Thyroid gland (tissue), 4 donors: ENCODE measurements around the gene KRTAP1-1. TPM values are rescaled to one million over a fixed set of nuclear protein-coding genes. Genes with fewer than 3 reads are reported as not detected.
"Not testable (repeated sequence)": the region's sequence is repeated elsewhere in the genome, so short reads cannot be mapped to it uniquely, and the experiment has no call there.

Experiments
- DNase-seq, 2 donors: peaks; one replicate each; pipeline ENCODE4 v3.0.0-alpha.2; 2019
- H3K27ac ChIP-seq, 3 donors: fragments of 200-600 bp; sonication (generic); 1 replicate in 2 of 3; 2 replicates in 1 of 3; pipeline ENCODE4 v1.5.1; 2016 to 2019; ENCODE audit warnings: mild to moderate bottlenecking in 1 of 3, moderate library complexity in 1 of 3
- H3K27me3 ChIP-seq: fragments of 200-600 bp; sonication (generic); one replicate; pipeline ENCODE4 v1.5.1; 2019
- H3K36me3 ChIP-seq, 2 donors: fragments of 200-600 bp; sonication (generic); one replicate each; pipeline ENCODE4 v1.5.1; 2016 to 2019
- H3K4me1 ChIP-seq, 2 donors: fragments of 200-600 bp; sonication (generic); one replicate each; pipeline ENCODE4 v1.5.1; 2017 to 2019
- H3K4me3 ChIP-seq, 3 donors: fragments of 200-600 bp; sonication (generic); replicated peaks in 1 of 3; 1 replicate in 2 of 3; 2 replicates in 1 of 3; pipeline ENCODE4 v1.5.1; 2016; ENCODE audit warnings: mild to moderate bottlenecking in 1 of 3
- H3K9me3 ChIP-seq: fragments of 200-600 bp; sonication (generic); one replicate; pipeline ENCODE4 v1.5.1; 2017
- POLR2A ChIP-seq, 2 donors: fragments of 450-650 bp; IDR thresholded peaks; one replicate each; pipeline ENCODE4 v1.6.1; 2017; ENCODE audit warnings: antibody characterized with exemption in 2 of 2, mild to moderate bottlenecking in 2 of 2, moderate library complexity in 1 of 2
- WGBS, 2 donors: methylation state at CpG; one replicate each; pipeline ENCODE4 v1.1.5; 2017; 5-methylcytosine and 5-hydroxymethylcytosine counted together
- intact Hi-C: fragments of 100-400 bp; cut with DNase I; formaldehyde crosslinking; loops from one replicate; pipeline ENCODE4 v1.15.1; 2023
- total RNA-seq, 4 donors: library from RNA; depleted of rRNA; stranded (reverse); fragments of >200 nt; gene quantifications; one replicate each; pipeline ENCODE4 v1.2.3, GENCODE V29; 2016
- TF ChIP-seq, protein P1 (sequence below), 6 experiments: fragments of 200-600 bp in 3 of 6; fragments of 450-650 bp in 3 of 6; sonication (generic) in 3 of 6; IDR thresholded peaks; one replicate each; pipeline ENCODE4 v1.5.1; 2016 to 2019; ENCODE audit warnings: antibody characterized with exemption in 6 of 6, mild to moderate bottlenecking in 2 of 6, inconsistent platforms in 1 of 6, moderate library complexity in 1 of 6

Gene KRTAP1-1
- total RNA-seq, 4 donors from 2014 or later, result not detected

DNA sequence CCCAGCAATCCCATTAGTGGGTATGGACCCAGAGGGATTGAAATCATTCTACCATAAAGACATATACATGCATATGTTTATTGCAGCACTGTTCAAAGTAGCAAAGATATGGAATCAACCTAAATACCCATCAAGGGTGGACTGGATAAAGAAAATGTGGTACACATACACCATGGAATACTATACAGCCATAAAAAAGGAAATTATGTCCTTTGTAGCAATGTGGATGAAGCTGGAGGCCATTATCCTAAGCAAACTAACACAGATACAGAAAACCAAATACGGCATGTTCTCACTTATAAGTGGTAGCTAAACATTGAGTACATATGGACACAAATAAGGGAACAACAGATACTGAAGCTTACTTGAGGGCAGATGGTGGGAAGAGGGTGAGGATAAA is 16.3 kb upstream of the KRTAP1-1 start:
- WGBS, 2 donors, result 90 to 92% methylated on average over 1 of the region's 1 CpG

DNA sequence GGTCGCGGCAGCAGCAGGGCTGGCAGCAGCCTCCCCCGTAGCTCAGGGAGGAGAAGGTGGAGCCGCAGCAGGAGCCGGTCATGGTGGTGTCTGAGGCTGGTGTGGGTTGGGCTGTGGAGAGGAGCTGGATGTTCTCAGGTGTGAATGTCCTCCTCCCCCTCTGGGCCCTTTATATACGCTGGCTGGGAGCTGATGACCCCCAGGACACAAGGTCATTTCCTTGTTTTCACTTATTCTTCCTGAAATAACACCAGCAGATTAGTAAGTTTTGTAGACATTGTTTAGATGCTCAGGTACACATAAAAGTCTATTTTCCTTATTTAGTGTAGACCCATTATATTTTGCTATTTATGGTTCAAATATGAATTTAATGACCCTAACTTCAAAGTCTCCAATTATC is 13.9 kb upstream of the KRTAP1-1 start, which contains the start of gene KRTAP2-2:
KRTAP2-2 (minus strand) TSS at position 101 of the 400 bp plus-strand sequence; CDS start at position 82, 19 bp downstream.
- H3K27ac ChIP-seq, intact Hi-C loops, H3K4me3 ChIP-seq, H3K9me3 ChIP-seq, DNase-seq, H3K27me3 ChIP-seq, H3K4me1 ChIP-seq, H3K36me3 ChIP-seq: not testable (repeated sequence)
- WGBS, 2 donors, result 39 to 50% methylated on average over 1 of the region's 6 CpGs

More for the DNA sequence above, 16.3 kb upstream of the KRTAP1-1 start:
- intact Hi-C loops, result no loop called here
- Histone ChIP-seq H3K27ac (no peak overlapping the region), H3K27me3 (no peaks in the 10 kb centered on the region), H3K4me1 (no peaks in the 10 kb centered on the region), H3K4me3 (no peak overlapping the region), H3K9me3 (no peaks in the 10 kb centered on the region), H3K36me3 (no peaks in the 10 kb centered on the region)
- TF ChIP-seq, protein P1, sequence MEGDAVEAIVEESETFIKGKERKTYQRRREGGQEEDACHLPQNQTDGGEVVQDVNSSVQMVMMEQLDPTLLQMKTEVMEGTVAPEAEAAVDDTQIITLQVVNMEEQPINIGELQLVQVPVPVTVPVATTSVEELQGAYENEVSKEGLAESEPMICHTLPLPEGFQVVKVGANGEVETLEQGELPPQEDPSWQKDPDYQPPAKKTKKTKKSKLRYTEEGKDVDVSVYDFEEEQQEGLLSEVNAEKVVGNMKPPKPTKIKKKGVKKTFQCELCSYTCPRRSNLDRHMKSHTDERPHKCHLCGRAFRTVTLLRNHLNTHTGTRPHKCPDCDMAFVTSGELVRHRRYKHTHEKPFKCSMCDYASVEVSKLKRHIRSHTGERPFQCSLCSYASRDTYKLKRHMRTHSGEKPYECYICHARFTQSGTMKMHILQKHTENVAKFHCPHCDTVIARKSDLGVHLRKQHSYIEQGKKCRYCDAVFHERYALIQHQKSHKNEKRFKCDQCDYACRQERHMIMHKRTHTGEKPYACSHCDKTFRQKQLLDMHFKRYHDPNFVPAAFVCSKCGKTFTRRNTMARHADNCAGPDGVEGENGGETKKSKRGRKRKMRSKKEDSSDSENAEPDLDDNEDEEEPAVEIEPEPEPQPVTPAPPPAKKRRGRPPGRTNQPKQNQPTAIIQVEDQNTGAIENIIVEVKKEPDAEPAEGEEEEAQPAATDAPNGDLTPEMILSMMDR (IDR thresholded peaks at IDR 0.05), result no peak
- TF ChIP-seq POLR2A (IDR thresholded peaks at IDR 0.05), result no peak
- DNase-seq, result no peak

DNA sequence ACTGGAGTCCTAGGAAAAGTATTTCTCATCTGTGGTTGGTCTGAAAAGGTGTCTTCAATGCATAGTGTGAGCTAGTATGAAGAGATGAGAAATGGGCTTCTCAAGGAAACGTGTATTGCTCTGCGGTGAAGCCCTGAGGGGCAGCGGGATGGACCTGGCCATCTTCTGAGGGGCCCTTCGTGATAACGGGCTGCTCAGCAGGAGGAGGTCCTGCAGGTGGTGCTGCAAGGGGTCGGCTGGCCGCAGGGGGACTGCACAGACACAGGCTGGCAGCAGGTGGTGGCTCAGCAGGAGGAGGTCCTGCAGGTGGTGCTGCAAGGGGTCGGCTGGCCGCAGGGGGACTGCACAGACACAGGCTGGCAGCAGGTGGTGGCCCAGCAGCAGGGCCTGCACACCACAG is 13.3 kb upstream of the KRTAP1-1 start:
- H3K4me3 ChIP-seq, H3K9me3 ChIP-seq, H3K27ac ChIP-seq, H3K36me3 ChIP-seq, H3K27me3 ChIP-seq, H3K4me1 ChIP-seq, DNase-seq, intact Hi-C loops: not testable (repeated sequence)
- 64 to 79% methylated on average over 5 to 6 of the region's 9 CpGs for WGBS, 2 donors

DNA sequence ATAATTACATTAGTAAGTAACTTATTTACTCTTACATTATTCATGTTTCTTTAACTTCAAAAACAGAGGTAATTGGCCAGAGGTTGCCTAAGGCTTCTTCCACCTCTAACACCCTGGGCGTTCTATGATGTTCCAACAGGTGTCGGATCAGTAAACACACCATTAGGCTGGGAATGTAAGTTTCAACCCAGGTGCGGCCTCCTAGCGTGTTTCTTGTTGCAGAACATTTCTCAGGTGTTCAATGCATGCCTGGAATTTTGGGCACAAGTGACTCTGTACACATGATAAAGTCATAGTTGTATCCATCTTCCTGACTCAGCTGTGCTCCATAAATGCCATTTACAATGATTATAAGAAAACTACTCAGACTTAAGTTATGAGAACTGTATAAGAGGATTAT is 12.8 kb upstream of the KRTAP1-1 start:
- DNase-seq, result no peak
- WGBS, 2 donors, result 85 to 87% methylated on average over 4 of the region's 4 CpGs
- intact Hi-C loops, result no loop called here
- no peak overlapping the region for H3K4me3 ChIP-seq
- no peaks in the 10 kb centered on the region for H3K9me3 ChIP-seq
- no peak overlapping the region for H3K27ac ChIP-seq
- H3K4me1 ChIP-seq, result no peaks in the 10 kb centered on the region
- H3K27me3 ChIP-seq, result no peaks in the 10 kb centered on the region
- TF ChIP-seq, protein P1 (IDR thresholded peaks at IDR 0.05), result no peak
- no peak for TF ChIP-seq POLR2A (IDR thresholded peaks at IDR 0.05)
- no peaks in the 10 kb centered on the region for H3K36me3 ChIP-seq

DNA sequence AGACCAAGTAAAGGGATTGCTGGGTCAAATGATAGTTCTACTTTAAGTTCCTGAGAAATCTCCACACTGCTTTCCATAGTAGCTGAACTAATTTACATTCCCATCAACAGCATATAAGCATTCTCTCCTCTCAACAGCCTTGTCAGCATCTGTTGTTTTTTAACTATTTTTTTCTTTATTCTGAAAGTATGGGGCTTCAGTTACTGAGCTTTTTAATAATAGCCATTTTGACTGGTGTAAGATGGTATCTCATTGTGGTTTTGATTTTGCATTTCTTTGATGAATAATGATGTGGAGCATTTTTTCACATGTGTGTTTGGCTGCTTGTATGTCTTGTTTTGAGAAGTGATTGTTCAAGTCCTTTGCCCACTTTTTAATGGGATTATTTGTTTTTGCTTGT is 11.3 kb upstream of the KRTAP1-1 start:
- intact Hi-C loops, result no loop called here
- TF ChIP-seq, protein P1 (IDR thresholded peaks at IDR 0.05), result no peak
- no peak for TF ChIP-seq POLR2A (IDR thresholded peaks at IDR 0.05)
- no peaks in the 10 kb centered on the region for H3K9me3 ChIP-seq
- no peaks in the 10 kb centered on the region for H3K4me1 ChIP-seq
- H3K4me3 ChIP-seq, result no peak overlapping the region
- H3K36me3 ChIP-seq, result no peaks in the 10 kb centered on the region
- H3K27ac ChIP-seq, result no peak overlapping the region
- H3K27me3 ChIP-seq, result no peaks in the 10 kb centered on the region
- DNase-seq, result no peak

DNA sequence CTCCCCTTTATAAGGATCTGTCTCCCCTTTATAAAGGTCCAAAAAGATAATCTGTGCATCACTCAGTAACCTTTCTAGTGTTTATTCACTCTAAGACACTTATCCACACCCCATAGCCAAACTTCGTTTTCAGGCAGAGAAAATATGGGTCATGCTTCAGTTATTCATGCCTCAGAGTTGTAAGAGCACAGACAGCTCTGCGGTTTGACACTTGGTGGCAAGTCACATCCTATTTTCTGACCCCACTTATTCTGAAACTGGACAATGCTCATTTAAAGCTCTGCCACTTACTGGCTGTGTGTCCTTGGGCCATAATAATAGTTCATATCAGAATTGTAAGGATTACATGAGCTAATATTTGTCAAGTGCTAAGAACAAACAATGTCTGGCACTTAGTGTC is 7.9 kb upstream of the KRTAP1-1 start:
- Histone ChIP-seq H3K4me1 (no peaks in the 10 kb centered on the region), H3K36me3 (no peaks in the 10 kb centered on the region), H3K4me3 (no peak overlapping the region), H3K27me3 (no peaks in the 10 kb centered on the region), H3K27ac (no peak overlapping the region), H3K9me3 (no peaks in the 10 kb centered on the region)
- DNase-seq, result no peak
- 16 to 22% methylated on average over 2 of the region's 2 CpGs for WGBS, 2 donors
- intact Hi-C loops, result no loop called here
- no peak for TF ChIP-seq POLR2A (IDR thresholded peaks at IDR 0.05)
- TF ChIP-seq, protein P1 (IDR thresholded peaks at IDR 0.05), result no peak
